Parathyroid adenoma (tissue), 2 donors: ENCODE data around the gene WDR88.

Source experiments
- H2AFZ ChIP-seq: fragments of 300-600 bp; sonication (generic); one replicate; pipeline ENCODE4 v1.7.0; 2017; ENCODE audit warnings: antibody characterized with exemption, mild to moderate bottlenecking
- H3K27ac ChIP-seq: fragments of 300-600 bp; sonication (generic); one replicate; pipeline ENCODE4 v1.7.0; 2017
- H3K27me3 ChIP-seq: fragments of 300-600 bp; sonication (generic); one replicate; pipeline ENCODE4 v1.7.0; 2017; ENCODE audit warnings: low read length; ENCODE audit not compliant: control insufficient read depth, insufficient read depth
- H3K36me3 ChIP-seq: fragments of 300-600 bp; sonication (generic); one replicate; pipeline ENCODE4 v1.7.0; 2017; ENCODE audit warnings: low read length; ENCODE audit not compliant: control insufficient read depth, insufficient read depth
- H3K4me1 ChIP-seq: fragments of 300-600 bp; sonication (generic); one replicate; pipeline ENCODE4 v1.7.0; 2017; ENCODE audit warnings: control low read depth
- H3K4me2 ChIP-seq: fragments of 300-600 bp; sonication (generic); one replicate; pipeline ENCODE4 v1.7.0; 2017; ENCODE audit warnings: low read length
- H3K4me3 ChIP-seq: fragments of 300-600 bp; sonication (generic); one replicate; pipeline ENCODE4 v1.7.0; 2017; ENCODE audit warnings: low read depth, low read length
- H3K79me2 ChIP-seq: fragments of 300-600 bp; sonication (generic); one replicate; pipeline ENCODE4 v1.7.0; 2017; ENCODE audit warnings: control low read depth
- H3K9ac ChIP-seq: fragments of 300-600 bp; sonication (generic); one replicate; pipeline ENCODE4 v1.7.0; 2017; ENCODE audit warnings: mild to moderate bottlenecking
- H3K9me3 ChIP-seq: fragments of 300-600 bp; sonication (generic); one replicate; pipeline ENCODE4 v1.7.0; 2017; ENCODE audit warnings: low read length; ENCODE audit not compliant: control insufficient read depth
- TF ChIP-seq, protein P1 (sequence below): fragments of 300-600 bp; sonication (generic); IDR thresholded peaks from one replicate; pipeline ENCODE4 v1.7.0; 2017; ENCODE audit warnings: antibody characterized with exemption, mild to moderate bottlenecking
- donor health status: primary hyperparathyroidism.

WDR88 gene

DNA sequence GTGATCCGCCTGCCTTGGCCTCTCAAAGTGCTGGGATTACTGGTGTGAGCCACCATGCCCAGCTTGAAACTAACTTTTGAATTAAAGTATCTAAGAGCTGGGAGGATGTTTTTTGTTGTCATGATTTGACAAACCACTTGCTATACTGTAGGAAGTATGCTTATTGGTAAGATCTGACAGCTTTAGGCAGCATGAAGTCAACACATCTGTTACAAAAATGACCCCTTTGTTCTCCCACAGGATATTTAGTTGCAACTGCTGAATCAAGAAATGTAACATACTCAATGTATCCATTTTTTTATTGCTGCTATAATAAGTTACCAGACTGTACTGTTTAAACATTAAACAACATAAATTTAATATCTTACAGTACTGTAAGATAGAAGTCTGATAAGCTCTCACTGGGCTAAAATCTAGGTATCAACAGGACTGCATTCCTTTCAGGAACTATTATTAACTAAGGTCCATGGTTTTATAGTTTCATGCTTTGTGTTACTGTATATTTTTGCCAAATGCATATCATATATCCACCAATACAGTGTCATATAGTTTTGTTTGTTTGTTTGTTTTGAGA, 39.4 kb downstream of the WDR88 start:
- TF ChIP-seq, protein P1, sequence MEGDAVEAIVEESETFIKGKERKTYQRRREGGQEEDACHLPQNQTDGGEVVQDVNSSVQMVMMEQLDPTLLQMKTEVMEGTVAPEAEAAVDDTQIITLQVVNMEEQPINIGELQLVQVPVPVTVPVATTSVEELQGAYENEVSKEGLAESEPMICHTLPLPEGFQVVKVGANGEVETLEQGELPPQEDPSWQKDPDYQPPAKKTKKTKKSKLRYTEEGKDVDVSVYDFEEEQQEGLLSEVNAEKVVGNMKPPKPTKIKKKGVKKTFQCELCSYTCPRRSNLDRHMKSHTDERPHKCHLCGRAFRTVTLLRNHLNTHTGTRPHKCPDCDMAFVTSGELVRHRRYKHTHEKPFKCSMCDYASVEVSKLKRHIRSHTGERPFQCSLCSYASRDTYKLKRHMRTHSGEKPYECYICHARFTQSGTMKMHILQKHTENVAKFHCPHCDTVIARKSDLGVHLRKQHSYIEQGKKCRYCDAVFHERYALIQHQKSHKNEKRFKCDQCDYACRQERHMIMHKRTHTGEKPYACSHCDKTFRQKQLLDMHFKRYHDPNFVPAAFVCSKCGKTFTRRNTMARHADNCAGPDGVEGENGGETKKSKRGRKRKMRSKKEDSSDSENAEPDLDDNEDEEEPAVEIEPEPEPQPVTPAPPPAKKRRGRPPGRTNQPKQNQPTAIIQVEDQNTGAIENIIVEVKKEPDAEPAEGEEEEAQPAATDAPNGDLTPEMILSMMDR: no peak
- H3K9me3 ChIP-seq: no peaks in the 10 kb centered on the region

DNA sequence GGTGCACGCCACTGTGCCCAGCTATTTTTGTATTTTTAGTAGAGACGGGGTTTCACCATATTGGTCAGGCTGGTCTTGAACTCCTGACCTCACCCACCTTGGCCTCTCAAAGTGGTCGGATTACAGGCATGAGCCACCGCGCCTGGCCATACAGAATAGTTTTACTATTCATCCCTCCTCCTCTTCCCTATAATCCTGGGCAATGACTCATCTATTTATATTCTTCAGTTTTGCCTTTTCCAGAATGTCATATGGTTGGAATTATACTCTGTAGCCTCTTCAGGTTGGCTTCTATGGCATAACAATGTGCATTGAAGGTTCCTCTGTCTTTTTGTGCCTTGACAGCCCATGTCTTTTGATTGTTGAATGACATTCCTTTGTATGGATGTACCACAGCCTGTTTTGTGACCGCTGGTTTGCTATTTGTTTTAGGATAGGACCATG, 40.0 kb downstream of the WDR88 start:
- H3K36me3 ChIP-seq: no peaks in the 10 kb centered on the region
- H3K9ac ChIP-seq: no peak overlapping the region
- peaks cover 7% of the 10 kb centered on the region for H3K4me1 ChIP-seq
- H3K27ac ChIP-seq: no peak overlapping the region
- TF ChIP-seq, protein P1: no peak
- H3K4me3 ChIP-seq: no peak overlapping the region
- H3K27me3 ChIP-seq: no peaks in the 10 kb centered on the region
- no peak overlapping the region for H2AFZ ChIP-seq
- no peak overlapping the region for H3K4me2 ChIP-seq
- no peaks in the 10 kb centered on the region for H3K9me3 ChIP-seq
- H3K79me2 ChIP-seq: no peaks in the 10 kb centered on the region

More for the DNA sequence above, 39.4 kb downstream of the WDR88 start:
- H3K27ac ChIP-seq: no peak overlapping the region
- no peaks in the 10 kb centered on the region for H3K27me3 ChIP-seq
- H3K4me3 ChIP-seq: no peak overlapping the region
- H3K9ac ChIP-seq: no peak overlapping the region
- peaks cover 7% of the 10 kb centered on the region for H3K4me1 ChIP-seq
- no peak overlapping the region for H3K4me2 ChIP-seq
- H3K79me2 ChIP-seq: no peaks in the 10 kb centered on the region
- H2AFZ ChIP-seq: no peak overlapping the region
- H3K36me3 ChIP-seq: no peaks in the 10 kb centered on the region

DNA sequence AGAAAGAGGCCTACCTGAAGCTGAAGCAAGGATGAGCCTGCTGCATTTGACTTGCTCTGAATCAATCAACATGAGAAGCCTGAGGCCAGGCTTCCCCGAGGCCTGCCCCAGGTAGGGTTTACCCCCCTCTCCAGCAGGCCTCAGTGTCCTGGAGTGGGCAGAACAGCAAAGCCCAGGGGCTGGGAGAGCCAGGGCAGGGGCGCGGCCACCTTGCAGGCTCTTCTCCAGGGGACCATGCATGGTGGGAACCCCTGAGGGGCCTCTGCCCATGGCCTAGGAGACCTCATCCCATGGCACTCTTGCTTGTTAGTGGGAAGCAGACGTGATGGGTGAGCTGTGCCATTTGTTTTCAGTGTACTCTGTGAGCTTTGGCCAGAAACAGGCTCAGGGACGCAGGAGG, 42.3 kb downstream of the WDR88 start:
- H3K27me3 ChIP-seq: no peaks in the 10 kb centered on the region
- H3K27ac ChIP-seq: no peak overlapping the region
- TF ChIP-seq, protein P1: no peak
- H3K79me2 ChIP-seq: no peaks in the 10 kb centered on the region
- H3K4me2 ChIP-seq: no peak overlapping the region
- H3K4me1 ChIP-seq: peaks cover 7% of the 10 kb centered on the region
- no peaks in the 10 kb centered on the region for H3K36me3 ChIP-seq
- no peaks in the 10 kb centered on the region for H3K9me3 ChIP-seq
- no peak overlapping the region for H3K9ac ChIP-seq
- no peak overlapping the region for H2AFZ ChIP-seq
- no peak overlapping the region for H3K4me3 ChIP-seq

DNA sequence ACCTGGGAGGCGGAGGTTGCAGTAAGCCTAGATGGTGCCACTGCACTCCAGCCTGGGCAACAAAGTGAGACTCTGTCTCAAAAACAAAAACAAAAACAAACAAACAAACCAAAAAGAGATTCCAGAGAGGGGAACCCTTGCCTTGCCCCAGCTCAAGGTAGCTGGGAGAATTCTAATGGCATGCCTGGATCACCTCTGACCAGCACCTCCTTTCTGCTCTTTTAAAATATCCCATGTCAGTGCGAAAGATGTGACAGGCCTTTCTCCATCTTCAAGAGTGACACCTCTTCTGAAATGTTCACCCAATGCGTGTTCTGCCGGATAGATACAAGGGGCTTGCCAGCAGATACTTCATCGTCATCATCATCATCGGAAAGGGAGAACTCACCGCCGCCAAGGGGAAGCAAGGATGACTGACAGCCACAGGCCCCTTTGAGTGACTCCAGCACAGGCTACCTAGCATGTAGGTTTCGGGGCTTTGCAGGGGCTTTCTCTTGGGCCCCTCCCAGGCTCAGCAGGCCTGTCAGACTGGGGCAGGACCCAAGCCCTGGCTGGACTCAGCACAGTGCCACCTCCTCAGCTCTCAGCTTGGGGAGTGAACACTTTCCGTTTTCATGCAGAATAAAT, 43.4 kb downstream of the WDR88 start:
- no peak overlapping the region for H2AFZ ChIP-seq
- no peaks in the 10 kb centered on the region for H3K79me2 ChIP-seq
- no peak overlapping the region for H3K4me2 ChIP-seq
- H3K9me3 ChIP-seq: no peaks in the 10 kb centered on the region
- peak overlapping the region; percentile 93 for H3K27ac ChIP-seq
- H3K36me3 ChIP-seq: no peaks in the 10 kb centered on the region
- H3K4me3 ChIP-seq: no peak overlapping the region
- H3K4me1 ChIP-seq: peaks cover 7% of the 10 kb centered on the region
- TF ChIP-seq, protein P1: no peak
- H3K9ac ChIP-seq: no peak overlapping the region
- H3K27me3 ChIP-seq: no peaks in the 10 kb centered on the region
